Left colon (tissue), 2 donors: ENCODE results near the gene KRTAP9-4. TPM values are rescaled to one million over a fixed set of nuclear protein-coding genes. Genes with fewer than 3 reads are reported as not detected.
"Not testable (repeated sequence)": the region's sequence is repeated elsewhere in the genome, so short reads cannot be mapped to it uniquely, and the experiment has no call there.

Source experiments
- ATAC-seq: fragments of 200-7000 bp; cut with Tn5 transposase; one replicate; pipeline ENCODE4 v1.9.1; 2020; ENCODE audit warnings: mild to moderate bottlenecking, moderate library complexity
- DNase-seq, 2 donors: peaks; one replicate each; pipeline ENCODE4 v3.0.0-alpha.2; 2020
- intact Hi-C, 2 donors: fragments of 100-400 bp; cut with DNase I in 1 of 2; cut with micrococcal nuclease in 1 of 2; formaldehyde crosslinking; loops; one replicate each; pipeline versions ENCODE4 v1.11.2 to v1.14.0; 2022; cut with DNase I, micrococcal nuclease
- total RNA-seq, 2 donors: library from RNA; stranded (reverse); fragmentation: NEBNext Ultra II Directional; extraction: Animal tissue kit (Norgen Biotek cat#: 25700); gene quantifications; one replicate each; pipeline ENCODE4 v1.2.1, GENCODE V29; 2021
- donor health status: DM: no; HTN: no; CAD: no.
- donor health status: DM: yes; HTN: yes; CAD: no.

KRTAP9-4 gene
- total RNA-seq, 2 donors from 2014 or later: not detected

- no peak for ATAC-seq
- intact Hi-C loops: no loop called here
- no peak for DNase-seq
Observed at GRCh38 chr17:41258406-41258805, 8.9 kb downstream of the KRTAP9-4 start.

- DNase-seq (no peak), ATAC-seq (no peak)
- intact Hi-C loops: no loop called here
Observed at GRCh38 chr17:41263212-41263611, 13.7 kb downstream of the KRTAP9-4 start.

GRCh38 chr17:41264599-41264998, 15.1 kb downstream of the KRTAP9-4 start:
- intact Hi-C loops: no loop called here
- DNase-seq (no peak), ATAC-seq (no peak)

GRCh38 chr17:41265078-41265477, 15.6 kb downstream of the KRTAP9-4 start, which contains the start of gene KRTAP9-6:
KRTAP9-6 (plus strand) TSS chr17:41265378; CDS start chr17:41265378, 0 bp downstream.
- ATAC-seq (no peak), DNase-seq (no peak)

GRCh38 chr17:41267711-41268110, 18.2 kb downstream of the KRTAP9-4 start:
- ATAC-seq (no peak), DNase-seq (no peak)
- intact Hi-C loops: no loop called here

More at GRCh38 chr17:41265078-41265477, 15.6 kb downstream of the KRTAP9-4 start, which contains the start of gene KRTAP9-6:
- intact Hi-C loops: no loop called here

GRCh38 chr17:41271323-41271722, 21.8 kb downstream of the KRTAP9-4 start:
- ATAC-seq, DNase-seq, intact Hi-C loops: not testable (repeated sequence)

- DNase-seq (no peak), ATAC-seq (no peak)
- intact Hi-C loops: no loop called here
Observed at GRCh38 chr17:41271858-41272257, 22.4 kb downstream of the KRTAP9-4 start.

- intact Hi-C loops, ATAC-seq, DNase-seq: not testable (repeated sequence)
Observed at GRCh38 chr17:41275648-41276190, 26.2 kb downstream of the KRTAP9-4 start, which contains the start of gene KRTAP9-7. KRTAP9-7 (plus strand) TSS chr17:41275698; CDS start chr17:41275698, 0 bp downstream.

GRCh38 chr17:41278176-41278955, 28.9 kb downstream of the KRTAP9-4 start:
- intact Hi-C loops: no loop called here
- ATAC-seq (no peak), DNase-seq (no peak)

- intact Hi-C loops: no loop called here
- DNase-seq: no peak
- ATAC-seq: no peak
Observed at GRCh38 chr17:41284043-41284442, 34.6 kb downstream of the KRTAP9-4 start.

- DNase-seq (no peak), ATAC-seq (no peak)
Observed at GRCh38 chr17:41284546-41284945, 35.1 kb downstream of the KRTAP9-4 start.

GRCh38 chr17:41287050-41287449, 37.6 kb downstream of the KRTAP9-4 start:
- no peak for ATAC-seq
- intact Hi-C loops: no loop called here
- DNase-seq: no peak

More at GRCh38 chr17:41284546-41284945, 35.1 kb downstream of the KRTAP9-4 start:
- intact Hi-C loops: no loop called here

- intact Hi-C loops: no loop called here
- ATAC-seq (no peak), DNase-seq (no peak)
Observed at GRCh38 chr17:41294016-41294415, 44.5 kb downstream of the KRTAP9-4 start.

GRCh38 chr17:41296846-41297245, 47.4 kb downstream of the KRTAP9-4 start:
- no peak for ATAC-seq
- DNase-seq: no peak

GRCh38 chr17:41298458-41299135, 49.1 kb downstream of the KRTAP9-4 start:
- intact Hi-C loops: no loop called here
- no peak for ATAC-seq
- no peak for DNase-seq

More at GRCh38 chr17:41296846-41297245, 47.4 kb downstream of the KRTAP9-4 start:
- intact Hi-C loops: no loop called here

Other genes with a start within 250 kb of the KRTAP9-4 start
- gene KRTAP3-2, start 249.8 kb upstream of the KRTAP9-4 start, total RNA-seq: not detected
- gene KRTAP3-1, start 240.6 kb upstream of the KRTAP9-4 start, total RNA-seq: not detected
- not detected for gene KRTAP1-5, start 222.5 kb upstream of the KRTAP9-4 start, total RNA-seq
- gene KRTAP1-4, start 219.5 kb upstream of the KRTAP9-4 start, total RNA-seq: not detected
- not detected for gene KRTAP1-3, start 214.8 kb upstream of the KRTAP9-4 start, total RNA-seq
- not detected for gene KRTAP1-1, start 208.2 kb upstream of the KRTAP9-4 start, total RNA-seq
- not detected for gene KRTAP2-1, start 202.4 kb upstream of the KRTAP9-4 start, total RNA-seq
- not detected for gene KRTAP2-2, start 194.5 kb upstream of the KRTAP9-4 start, total RNA-seq
- not detected for gene KRTAP2-3, start 189.6 kb upstream of the KRTAP9-4 start, total RNA-seq
- gene KRTAP2-4, start 183.8 kb upstream of the KRTAP9-4 start, total RNA-seq: not detected
- not detected for gene KRTAP4-7, start 165.5 kb upstream of the KRTAP9-4 start, total RNA-seq
- gene KRTAP4-8, start 151.5 kb upstream of the KRTAP9-4 start, total RNA-seq: not detected
- not detected for gene KRTAP4-16, start 147.5 kb upstream of the KRTAP9-4 start, total RNA-seq
- not detected for gene KRTAP4-9, start 144.3 kb upstream of the KRTAP9-4 start, total RNA-seq
- not detected for gene KRTAP4-11, start 131.3 kb upstream of the KRTAP9-4 start, total RNA-seq
- not detected for gene KRTAP4-12, start 125.5 kb upstream of the KRTAP9-4 start, total RNA-seq
- not detected for gene KRTAP4-6, start 109.1 kb upstream of the KRTAP9-4 start, total RNA-seq
- not detected for gene KRTAP4-5, start 99.9 kb upstream of the KRTAP9-4 start, total RNA-seq
- gene KRTAP4-4, start 88.9 kb upstream of the KRTAP9-4 start, total RNA-seq: not detected
- gene KRTAP4-3, start 81.5 kb upstream of the KRTAP9-4 start, total RNA-seq: not detected
- not detected for gene KRTAP4-2, start 71.5 kb upstream of the KRTAP9-4 start, total RNA-seq
- under 1 TPM in 1 of 2 donors, not detected in 1; 0.34 TPM for gene KRTAP4-1, start 64.8 kb upstream of the KRTAP9-4 start, total RNA-seq
- not detected for gene KRTAP9-1, start 59.8 kb upstream of the KRTAP9-4 start, total RNA-seq
- not detected for gene KRTAP9-2, start 23.0 kb upstream of the KRTAP9-4 start, total RNA-seq
- not detected for gene KRTAP9-3, start 17.2 kb upstream of the KRTAP9-4 start, total RNA-seq
- not detected for gene KRTAP9-8, start 11.7 kb upstream of the KRTAP9-4 start, total RNA-seq
- gene KRTAP9-9, start 5.7 kb downstream of the KRTAP9-4 start, total RNA-seq: not detected
- gene KRTAP9-6, start 15.7 kb downstream of the KRTAP9-4 start, total RNA-seq: not detected
- gene KRTAP9-7, start 26.0 kb downstream of the KRTAP9-4 start, total RNA-seq: not detected
- not detected for gene KRTAP29-1, start 53.2 kb downstream of the KRTAP9-4 start, total RNA-seq
- not detected for gene KRTAP16-1, start 59.6 kb downstream of the KRTAP9-4 start, total RNA-seq
- gene KRTAP17-1, start 66.0 kb downstream of the KRTAP9-4 start, total RNA-seq: not detected
- gene KRT33A, start 101.1 kb downstream of the KRTAP9-4 start, total RNA-seq: not detected
- gene KRT33B, start 120.1 kb downstream of the KRTAP9-4 start, total RNA-seq: not detected
- under 1 TPM in 1 of 2 donors, not detected in 1; 0.20 TPM for gene KRT34, start 132.6 kb downstream of the KRTAP9-4 start, total RNA-seq
- gene KRT31, start 147.9 kb downstream of the KRTAP9-4 start, total RNA-seq: not detected
- not detected for gene KRT37, start 174.9 kb downstream of the KRTAP9-4 start, total RNA-seq
- not detected for gene KRT38, start 191.3 kb downstream of the KRTAP9-4 start, total RNA-seq
- gene KRT32, start 217.7 kb downstream of the KRTAP9-4 start, total RNA-seq: not detected
- gene KRT35, start 231.5 kb downstream of the KRTAP9-4 start, total RNA-seq: not detected
- gene KRT36, start 240.2 kb downstream of the KRTAP9-4 start, total RNA-seq: under 1 TPM in 1 of 2 donors, not detected in 1; 0.27 TPM